HepG2 (cell line): ENCODE results near the gene EZH1. TPM values are rescaled to one million over a fixed set of nuclear protein-coding genes. Genes with fewer than 3 reads are reported as not detected.
A peak's percentile ranks its signal among the peaks of the same experiment; 100 is the strongest.

Experiments used
- AGO2 ChIP-seq: fragments of 200-400 bp; formaldehyde crosslinking; optimal IDR thresholded peaks from 2 replicates; pipeline ENCODE3; 2017; ENCODE audit warnings: mild to moderate bottlenecking, low read depth, low read length, moderate library complexity
- ATF7 ChIP-seq, 2 experiments: fragments of 450-650 bp in 1 of 2; sonication (generic) in 1 of 2; formaldehyde crosslinking in 1 of 2; IDR thresholded peaks; 2 replicates each; pipeline versions ENCODE4 v1.4.0 to v1.6.1; 2016 to 2020; ENCODE audit warnings: antibody characterized with exemption in 1 of 2, mild to moderate bottlenecking in 1 of 2, missing genetic modification reagents in 1 of 2
- BRCA1 ChIP-seq: sonication (generic); formaldehyde crosslinking; IDR thresholded peaks from 2 replicates; pipeline ENCODE4 v1.4.0; 2020; ENCODE audit warnings: missing genetic modification reagents
- EED ChIP-seq: sonication (generic); formaldehyde crosslinking; IDR thresholded peaks from 2 replicates; pipeline ENCODE4 v1.5.0; 2020; ENCODE audit warnings: mild to moderate bottlenecking, missing genetic modification reagents
- MATR3 ChIP-seq: sonication (generic); formaldehyde crosslinking; IDR thresholded peaks from 2 replicates; pipeline ENCODE4 v1.4.0; 2020; ENCODE audit warnings: missing genetic modification reagents
- MIXL1 ChIP-seq: IDR thresholded peaks from 2 replicates; pipeline ENCODE4 v1.6.1; 2016
- TBX2 ChIP-seq: sonication (generic); formaldehyde crosslinking; IDR thresholded peaks from 2 replicates; pipeline ENCODE4 v1.5.0; 2020; ENCODE audit warnings: missing genetic modification reagents, mild to moderate bottlenecking, borderline replicate concordance
- ZFP82 ChIP-seq: sonication (generic); formaldehyde crosslinking; IDR thresholded peaks from 2 replicates; pipeline ENCODE4 v1.5.1; 2020; ENCODE audit warnings: mild to moderate bottlenecking, missing genetic modification reagents, borderline replicate concordance
- ZFY ChIP-seq: sonication (generic); formaldehyde crosslinking; IDR thresholded peaks from 2 replicates; pipeline ENCODE4 v1.4.0; 2020; ENCODE audit warnings: missing genetic modification reagents
- ZKSCAN5 ChIP-seq: sonication (generic); formaldehyde crosslinking; IDR thresholded peaks from 2 replicates; pipeline ENCODE4 v1.5.1; 2020; ENCODE audit warnings: mild to moderate bottlenecking, missing genetic modification reagents
- ZMYM4 ChIP-seq: sonication (generic); formaldehyde crosslinking; IDR thresholded peaks from 2 replicates; pipeline ENCODE4 v1.8.1; 2023; ENCODE audit warnings: mild to moderate bottlenecking, missing genetic modification reagents
- ZNF234 ChIP-seq: sonication (generic); formaldehyde crosslinking; conservative IDR thresholded peaks from 2 replicates; pipeline ENCODE4 v1.5.1; 2020; ENCODE audit warnings: mild to moderate bottlenecking, missing genetic modification reagents
- ZNF251 ChIP-seq: sonication (generic); formaldehyde crosslinking; IDR thresholded peaks from 2 replicates; pipeline ENCODE4 v1.9.0; 2021; ENCODE audit warnings: mild to moderate bottlenecking, missing genetic modification reagents
- ZNF335 ChIP-seq: sonication (generic); formaldehyde crosslinking; IDR thresholded peaks from 2 replicates; pipeline ENCODE4 v1.4.0; 2020; ENCODE audit warnings: missing genetic modification reagents
- ZNF432 ChIP-seq: sonication (generic); formaldehyde crosslinking; IDR thresholded peaks from 2 replicates; pipeline ENCODE4 v1.5.0; 2020; ENCODE audit warnings: missing genetic modification reagents, mild to moderate bottlenecking, borderline replicate concordance
- polyA plus RNA-seq, 8 experiments: library from polyadenylated mRNA; depleted of rRNA in 3 of 8; stranded (reverse) in 7 of 8; unstranded in 1 of 8; fragments of >200 nt; fragmentation: Illumina TruSeq in 4 of 8; extraction: Trizol in 4 of 8; gene quantifications; 2 replicates each; pipeline versions ENCODE4 v1.2.1 to v1.2.3, GENCODE V29; 2011 to 2016; ENCODE audit warnings: low read depth in 4 of 8, missing spikeins in 1 of 8, mixed read lengths in 1 of 8; ENCODE audit not compliant: insufficient read depth in 1 of 8
- total RNA-seq, 5 experiments: library from RNA; depleted of rRNA; stranded (reverse); fragments of >200 nt; fragmentation: Illumina TruSeq; extraction: Trizol; gene quantifications; 2 replicates each; pipeline ENCODE4 v1.2.3, GENCODE V29; 2016; ENCODE audit warnings: low read depth in 1 of 5
- TF ChIP-seq, protein P1 (sequence below): sonication (generic); formaldehyde crosslinking; IDR thresholded peaks from 2 replicates; pipeline ENCODE4 v1.5.1; 2020; ENCODE audit warnings: mild to moderate bottlenecking, missing genetic modification reagents, borderline replicate concordance
- TF ChIP-seq, protein P2 (sequence below): sonication (generic); formaldehyde crosslinking; IDR thresholded peaks from 2 replicates; pipeline ENCODE4 v1.4.0; 2020; ENCODE audit warnings: missing genetic modification reagents
- TF ChIP-seq, protein P3 (sequence below): sonication (generic); formaldehyde crosslinking; IDR thresholded peaks from 2 replicates; pipeline ENCODE4 v1.5.1; 2020; ENCODE audit warnings: mild to moderate bottlenecking, missing genetic modification reagents, moderate library complexity

EZH1 gene
- total and polyA plus RNA-seq, 2 of the 13 experiments (the other 11 are each of a cell fraction or from before 2014, with no cell fraction given): 11.6 to 24.0 TPM

DNA sequence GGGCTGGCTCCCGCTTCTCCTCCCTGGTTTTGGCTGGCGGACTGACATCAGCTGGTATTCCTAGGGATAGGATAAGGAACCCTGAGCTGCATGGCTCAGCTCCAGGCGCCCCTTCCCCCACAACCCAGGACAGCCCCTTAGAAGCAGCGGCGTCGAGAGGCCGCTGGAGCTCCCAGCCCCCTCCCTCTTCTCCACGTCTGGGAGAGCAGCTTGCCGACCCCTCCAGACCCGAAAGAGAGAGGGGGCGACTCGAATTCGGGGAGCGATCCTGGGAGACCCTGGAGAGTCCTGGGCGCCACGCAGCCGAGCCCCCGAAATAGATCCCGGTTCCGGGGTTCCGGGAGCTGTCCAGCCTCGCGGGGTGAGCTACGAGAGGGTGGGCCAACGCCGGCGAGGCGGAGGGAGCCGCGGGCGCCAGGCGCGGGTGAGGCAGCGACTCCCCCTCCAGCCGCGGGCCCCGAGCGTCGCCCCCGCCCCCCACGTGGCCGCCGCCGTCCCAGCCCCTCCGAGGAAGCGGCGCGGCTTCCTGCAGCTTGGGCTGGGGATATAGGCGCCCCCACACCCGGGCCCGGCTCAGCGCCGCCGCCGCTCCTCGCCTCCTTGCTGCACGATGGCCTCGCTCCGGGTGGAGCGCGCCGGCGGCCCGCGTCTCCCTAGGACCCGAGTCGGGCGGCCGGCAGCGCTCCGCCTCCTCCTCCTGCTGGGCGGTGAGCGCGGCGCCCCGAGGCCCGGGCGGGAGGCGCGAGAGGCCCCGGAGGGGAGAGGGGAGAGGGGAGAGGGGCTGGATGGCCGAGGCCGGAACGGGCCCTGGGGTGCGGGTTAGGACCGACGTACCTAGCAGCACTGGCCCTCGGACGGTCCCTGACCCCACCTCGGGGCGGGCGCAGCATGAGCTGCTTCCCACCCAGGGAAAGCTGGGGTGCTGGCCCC, 16.1 kb upstream of the EZH1 start, which contains the start of gene RAMP2 (continued):
- TF ChIP-seq, protein P1, sequence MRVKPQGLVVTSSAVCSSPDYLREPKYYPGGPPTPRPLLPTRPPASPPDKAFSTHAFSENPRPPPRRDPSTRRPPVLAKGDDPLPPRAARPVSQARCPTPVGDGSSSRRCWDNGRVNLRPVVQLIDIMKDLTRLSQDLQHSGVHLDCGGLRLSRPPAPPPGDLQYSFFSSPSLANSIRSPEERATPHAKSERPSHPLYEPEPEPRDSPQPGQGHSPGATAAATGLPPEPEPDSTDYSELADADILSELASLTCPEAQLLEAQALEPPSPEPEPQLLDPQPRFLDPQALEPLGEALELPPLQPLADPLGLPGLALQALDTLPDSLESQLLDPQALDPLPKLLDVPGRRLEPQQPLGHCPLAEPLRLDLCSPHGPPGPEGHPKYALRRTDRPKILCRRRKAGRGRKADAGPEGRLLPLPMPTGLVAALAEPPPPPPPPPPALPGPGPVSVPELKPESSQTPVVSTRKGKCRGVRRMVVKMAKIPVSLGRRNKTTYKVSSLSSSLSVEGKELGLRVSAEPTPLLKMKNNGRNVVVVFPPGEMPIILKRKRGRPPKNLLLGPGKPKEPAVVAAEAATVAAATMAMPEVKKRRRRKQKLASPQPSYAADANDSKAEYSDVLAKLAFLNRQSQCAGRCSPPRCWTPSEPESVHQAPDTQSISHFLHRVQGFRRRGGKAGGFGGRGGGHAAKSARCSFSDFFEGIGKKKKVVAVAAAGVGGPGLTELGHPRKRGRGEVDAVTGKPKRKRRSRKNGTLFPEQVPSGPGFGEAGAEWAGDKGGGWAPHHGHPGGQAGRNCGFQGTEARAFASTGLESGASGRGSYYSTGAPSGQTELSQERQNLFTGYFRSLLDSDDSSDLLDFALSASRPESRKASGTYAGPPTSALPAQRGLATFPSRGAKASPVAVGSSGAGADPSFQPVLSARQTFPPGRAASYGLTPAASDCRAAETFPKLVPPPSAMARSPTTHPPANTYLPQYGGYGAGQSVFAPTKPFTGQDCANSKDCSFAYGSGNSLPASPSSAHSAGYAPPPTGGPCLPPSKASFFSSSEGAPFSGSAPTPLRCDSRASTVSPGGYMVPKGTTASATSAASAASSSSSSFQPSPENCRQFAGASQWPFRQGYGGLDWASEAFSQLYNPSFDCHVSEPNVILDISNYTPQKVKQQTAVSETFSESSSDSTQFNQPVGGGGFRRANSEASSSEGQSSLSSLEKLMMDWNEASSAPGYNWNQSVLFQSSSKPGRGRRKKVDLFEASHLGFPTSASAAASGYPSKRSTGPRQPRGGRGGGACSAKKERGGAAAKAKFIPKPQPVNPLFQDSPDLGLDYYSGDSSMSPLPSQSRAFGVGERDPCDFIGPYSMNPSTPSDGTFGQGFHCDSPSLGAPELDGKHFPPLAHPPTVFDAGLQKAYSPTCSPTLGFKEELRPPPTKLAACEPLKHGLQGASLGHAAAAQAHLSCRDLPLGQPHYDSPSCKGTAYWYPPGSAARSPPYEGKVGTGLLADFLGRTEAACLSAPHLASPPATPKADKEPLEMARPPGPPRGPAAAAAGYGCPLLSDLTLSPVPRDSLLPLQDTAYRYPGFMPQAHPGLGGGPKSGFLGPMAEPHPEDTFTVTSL: no peak
- TF ChIP-seq ZFP82 (CRISPR knock-in tag) (peak; percentile 66; the same call in 1 of the 2 replicates), TBX2 (CRISPR knock-in tag) (0 out of 2 replicates have a peak, but pooled peaks have one; percentile 5), ZFY (peak; percentile 58), EED (CRISPR knock-in tag) (no peak), BRCA1 (no peak), ZKSCAN5 (CRISPR knock-in tag) (peak; percentile 57; the same call in 1 of the 2 replicates), ATF7 (IDR thresholded peaks at IDR 0.05) (no peak), ATF7 (CRISPR knock-in tag; IDR thresholded peaks at IDR 0.05) (0 out of 2 replicates have a peak, but pooled peaks have one; percentile 0), AGO2 (no peak), ZNF335 (CRISPR knock-in tag) (no peak), ZNF251 (no peak), ZNF234 (0 out of 2 replicates have a peak, but pooled peaks have one; percentile 22), MATR3 (no peak), ZNF432 (CRISPR knock-in tag) (no peak), ZMYM4 (peak; percentile 51; the same call in 1 of the 2 replicates), MIXL1 (CRISPR knock-in tag) (no peak)
- TF ChIP-seq, protein P2, sequence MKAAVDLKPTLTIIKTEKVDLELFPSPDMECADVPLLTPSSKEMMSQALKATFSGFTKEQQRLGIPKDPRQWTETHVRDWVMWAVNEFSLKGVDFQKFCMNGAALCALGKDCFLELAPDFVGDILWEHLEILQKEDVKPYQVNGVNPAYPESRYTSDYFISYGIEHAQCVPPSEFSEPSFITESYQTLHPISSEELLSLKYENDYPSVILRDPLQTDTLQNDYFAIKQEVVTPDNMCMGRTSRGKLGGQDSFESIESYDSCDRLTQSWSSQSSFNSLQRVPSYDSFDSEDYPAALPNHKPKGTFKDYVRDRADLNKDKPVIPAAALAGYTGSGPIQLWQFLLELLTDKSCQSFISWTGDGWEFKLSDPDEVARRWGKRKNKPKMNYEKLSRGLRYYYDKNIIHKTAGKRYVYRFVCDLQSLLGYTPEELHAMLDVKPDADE (CRISPR knock-in tag): no peak
- TF ChIP-seq, protein P3, sequence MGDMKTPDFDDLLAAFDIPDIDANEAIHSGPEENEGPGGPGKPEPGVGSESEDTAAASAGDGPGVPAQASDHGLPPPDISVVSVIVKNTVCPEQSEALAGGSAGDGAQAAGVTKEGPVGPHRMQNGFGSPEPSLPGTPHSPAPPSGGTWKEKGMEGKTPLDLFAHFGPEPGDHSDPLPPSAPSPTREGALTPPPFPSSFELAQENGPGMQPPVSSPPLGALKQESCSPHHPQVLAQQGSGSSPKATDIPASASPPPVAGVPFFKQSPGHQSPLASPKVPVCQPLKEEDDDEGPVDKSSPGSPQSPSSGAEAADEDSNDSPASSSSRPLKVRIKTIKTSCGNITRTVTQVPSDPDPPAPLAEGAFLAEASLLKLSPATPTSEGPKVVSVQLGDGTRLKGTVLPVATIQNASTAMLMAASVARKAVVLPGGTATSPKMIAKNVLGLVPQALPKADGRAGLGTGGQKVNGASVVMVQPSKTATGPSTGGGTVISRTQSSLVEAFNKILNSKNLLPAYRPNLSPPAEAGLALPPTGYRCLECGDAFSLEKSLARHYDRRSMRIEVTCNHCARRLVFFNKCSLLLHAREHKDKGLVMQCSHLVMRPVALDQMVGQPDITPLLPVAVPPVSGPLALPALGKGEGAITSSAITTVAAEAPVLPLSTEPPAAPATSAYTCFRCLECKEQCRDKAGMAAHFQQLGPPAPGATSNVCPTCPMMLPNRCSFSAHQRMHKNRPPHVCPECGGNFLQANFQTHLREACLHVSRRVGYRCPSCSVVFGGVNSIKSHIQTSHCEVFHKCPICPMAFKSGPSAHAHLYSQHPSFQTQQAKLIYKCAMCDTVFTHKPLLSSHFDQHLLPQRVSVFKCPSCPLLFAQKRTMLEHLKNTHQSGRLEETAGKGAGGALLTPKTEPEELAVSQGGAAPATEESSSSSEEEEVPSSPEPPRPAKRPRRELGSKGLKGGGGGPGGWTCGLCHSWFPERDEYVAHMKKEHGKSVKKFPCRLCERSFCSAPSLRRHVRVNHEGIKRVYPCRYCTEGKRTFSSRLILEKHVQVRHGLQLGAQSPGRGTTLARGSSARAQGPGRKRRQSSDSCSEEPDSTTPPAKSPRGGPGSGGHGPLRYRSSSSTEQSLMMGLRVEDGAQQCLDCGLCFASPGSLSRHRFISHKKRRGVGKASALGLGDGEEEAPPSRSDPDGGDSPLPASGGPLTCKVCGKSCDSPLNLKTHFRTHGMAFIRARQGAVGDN (CRISPR knock-in tag): peak; percentile 85
